Hepatocyte (in vitro differentiated cells): ENCODE data around the gene MRPL37.

Source experiments
- CTCF ChIP-seq: fragments of 200-600 bp; sonication (generic); IDR thresholded peaks from 2 replicates; pipeline ENCODE4 v1.5.1; 2016; ENCODE audit warnings: antibody characterized with exemption, mild to moderate bottlenecking; ENCODE audit not compliant: poor library complexity
- EZH2 ChIP-seq: fragments of 200-600 bp; sonication (generic); IDR thresholded peaks from 2 replicates; pipeline ENCODE4 v1.6.1; 2016; ENCODE audit warnings: antibody characterized with exemption, mild to moderate bottlenecking, borderline replicate concordance

GRCh38 chr1:54241364-54241763 is 41.4 kb downstream of the MRPL37 start:
- TF ChIP-seq EZH2 (no peak), CTCF (no peak)
